VCaP (cell line): ENCODE measurements around the gene TPMT.

Experiments used
- H3K27ac ChIP-seq: fragments of 450-650 bp; 2 replicates; pipeline ENCODE4 v1.5.1; 2017
- TF ChIP-seq, protein P1 (sequence below): fragments of 450-650 bp; conservative IDR thresholded peaks from 2 replicates; pipeline ENCODE4 v1.5.1; 2017; ENCODE audit warnings: mild to moderate bottlenecking, moderate library complexity

Gene TPMT

DNA sequence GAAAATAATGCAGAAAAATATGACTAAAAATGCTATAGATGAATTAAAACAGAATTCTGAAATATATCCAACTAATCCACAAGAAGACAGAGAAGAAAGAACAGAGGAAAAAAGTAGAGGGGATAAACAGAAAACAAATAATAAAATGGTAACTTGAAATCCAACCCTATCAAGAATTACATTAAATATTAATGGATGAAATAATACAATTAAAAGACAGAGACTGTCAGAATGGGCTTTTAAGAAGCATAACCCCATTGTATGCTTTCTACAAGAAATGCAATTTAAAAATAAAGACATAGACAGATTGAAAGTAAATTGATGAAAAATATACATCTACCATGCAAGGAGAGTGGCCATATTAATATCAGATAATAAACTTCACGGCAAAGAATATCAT is 47.8 kb downstream of the TPMT start:
- TF ChIP-seq, protein P1, sequence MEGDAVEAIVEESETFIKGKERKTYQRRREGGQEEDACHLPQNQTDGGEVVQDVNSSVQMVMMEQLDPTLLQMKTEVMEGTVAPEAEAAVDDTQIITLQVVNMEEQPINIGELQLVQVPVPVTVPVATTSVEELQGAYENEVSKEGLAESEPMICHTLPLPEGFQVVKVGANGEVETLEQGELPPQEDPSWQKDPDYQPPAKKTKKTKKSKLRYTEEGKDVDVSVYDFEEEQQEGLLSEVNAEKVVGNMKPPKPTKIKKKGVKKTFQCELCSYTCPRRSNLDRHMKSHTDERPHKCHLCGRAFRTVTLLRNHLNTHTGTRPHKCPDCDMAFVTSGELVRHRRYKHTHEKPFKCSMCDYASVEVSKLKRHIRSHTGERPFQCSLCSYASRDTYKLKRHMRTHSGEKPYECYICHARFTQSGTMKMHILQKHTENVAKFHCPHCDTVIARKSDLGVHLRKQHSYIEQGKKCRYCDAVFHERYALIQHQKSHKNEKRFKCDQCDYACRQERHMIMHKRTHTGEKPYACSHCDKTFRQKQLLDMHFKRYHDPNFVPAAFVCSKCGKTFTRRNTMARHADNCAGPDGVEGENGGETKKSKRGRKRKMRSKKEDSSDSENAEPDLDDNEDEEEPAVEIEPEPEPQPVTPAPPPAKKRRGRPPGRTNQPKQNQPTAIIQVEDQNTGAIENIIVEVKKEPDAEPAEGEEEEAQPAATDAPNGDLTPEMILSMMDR: no peak

GRCh38 chr6:18102783-18103509 is 51.9 kb downstream of the TPMT start:
- H3K27ac ChIP-seq: no peak overlapping the region
- TF ChIP-seq, protein P1: no peak

More for the DNA sequence above, 47.8 kb downstream of the TPMT start:
- no peak overlapping the region for H3K27ac ChIP-seq

GRCh38 chr6:18101873-18102272 is 53.0 kb downstream of the TPMT start:
- no peak overlapping the region for H3K27ac ChIP-seq
- TF ChIP-seq, protein P1: no peak

- TF ChIP-seq, protein P1: no peak
- H3K27ac ChIP-seq: no peak overlapping the region
Observed at GRCh38 chr6:18101271-18101670, 53.6 kb downstream of the TPMT start.

GRCh38 chr6:18100296-18100695 is 54.6 kb downstream of the TPMT start:
- no peak overlapping the region for H3K27ac ChIP-seq
- TF ChIP-seq, protein P1: no peak

- H3K27ac ChIP-seq: no peak overlapping the region
- TF ChIP-seq, protein P1: no peak
Observed at GRCh38 chr6:18099511-18099910, 55.4 kb downstream of the TPMT start.

GRCh38 chr6:18096423-18096822 is 58.5 kb downstream of the TPMT start:
- TF ChIP-seq, protein P1: no peak
- no peak overlapping the region for H3K27ac ChIP-seq
